OCI-LY3 (cell line): Measurements from ENCODE around the gene GNG13.

Experiments
- H2AFZ ChIP-seq: fragments of 200-600, 300-600 bp; shearing (Covaris generic); 2 replicates; pipeline ENCODE4 v1.6.0; 2014; ENCODE audit warnings: antibody characterized with exemption, low read depth, low read length
- H3K27ac ChIP-seq: fragments of 200-600, 300-600 bp; sonication (generic); 2 replicates; pipeline ENCODE4 v1.5.1; 2014; ENCODE audit warnings: mild to moderate bottlenecking, low read length, moderate library complexity, mixed read lengths
- H3K27me3 ChIP-seq: fragments of 200-600, 300-600 bp; sonication (generic); 2 replicates; pipeline ENCODE4 v1.6.1; 2014; ENCODE audit warnings: low read depth, low read length, mixed read lengths
- H3K36me3 ChIP-seq: fragments of 200-600, 300-600 bp; sonication (generic); replicated peaks from 2 replicates; pipeline ENCODE3; 2014; ENCODE audit warnings: low read depth, low read length, mixed read lengths
- H3K4me1 ChIP-seq: fragments of 300-600, 200-600 bp; sonication (generic); 2 replicates; pipeline ENCODE4 v1.6.1; 2014; ENCODE audit warnings: low read length, mixed read lengths
- H3K4me2 ChIP-seq: fragments of 200-600, 300-600 bp; sonication (generic); 2 replicates; pipeline ENCODE4 v1.6.1; 2014; ENCODE audit warnings: low read length, mixed read lengths
- H3K4me3 ChIP-seq: fragments of 300-600, 200-600 bp; sonication (generic); 2 replicates; pipeline ENCODE4 v1.5.1; 2014; ENCODE audit warnings: antibody characterized with exemption, mild to moderate bottlenecking, low read length, moderate library complexity
- H3K79me2 ChIP-seq: fragments of 300-600, 200-600 bp; shearing (Covaris generic); 2 replicates; pipeline ENCODE4 v1.6.1; 2014; ENCODE audit warnings: mild to moderate bottlenecking, low read length, mixed read lengths
- H3K9ac ChIP-seq: fragments of 300-600, 200-600 bp; shearing (Covaris generic); 2 replicates; pipeline ENCODE4 v1.6.0; 2014; ENCODE audit warnings: mild to moderate bottlenecking, low read length, moderate library complexity
- H3K9me3 ChIP-seq: fragments of 200-600, 300-600 bp; shearing (Covaris generic); 2 replicates; pipeline ENCODE4 v1.6.1; 2014; ENCODE audit warnings: low read length, mixed read lengths; ENCODE audit not compliant: insufficient read depth
- H4K20me1 ChIP-seq: fragments of 200-600, 300-600 bp; sonication (generic); 2 replicates; pipeline ENCODE4 v1.6.1; 2016; ENCODE audit warnings: low read length, mixed read lengths; ENCODE audit not compliant: insufficient read depth
- EZH2phosphoT487 ChIP-seq: fragments of 200-600 bp; shearing (Covaris generic); IDR thresholded peaks from 2 replicates; pipeline ENCODE4 v1.6.1; 2018; ENCODE audit warnings: antibody characterized with exemption, mixed run types, low read depth
- TF ChIP-seq, protein P1 (sequence below): fragments of 200-600, 300-600 bp; sonication (generic); IDR thresholded peaks from 2 replicates; pipeline ENCODE4 v1.5.1; 2014; ENCODE audit warnings: antibody characterized with exemption, low read length, low read depth

GNG13 gene

GRCh38 chr16:847151-847550 is 46.6 kb upstream of the GNG13 start:
- TF ChIP-seq, protein P1, sequence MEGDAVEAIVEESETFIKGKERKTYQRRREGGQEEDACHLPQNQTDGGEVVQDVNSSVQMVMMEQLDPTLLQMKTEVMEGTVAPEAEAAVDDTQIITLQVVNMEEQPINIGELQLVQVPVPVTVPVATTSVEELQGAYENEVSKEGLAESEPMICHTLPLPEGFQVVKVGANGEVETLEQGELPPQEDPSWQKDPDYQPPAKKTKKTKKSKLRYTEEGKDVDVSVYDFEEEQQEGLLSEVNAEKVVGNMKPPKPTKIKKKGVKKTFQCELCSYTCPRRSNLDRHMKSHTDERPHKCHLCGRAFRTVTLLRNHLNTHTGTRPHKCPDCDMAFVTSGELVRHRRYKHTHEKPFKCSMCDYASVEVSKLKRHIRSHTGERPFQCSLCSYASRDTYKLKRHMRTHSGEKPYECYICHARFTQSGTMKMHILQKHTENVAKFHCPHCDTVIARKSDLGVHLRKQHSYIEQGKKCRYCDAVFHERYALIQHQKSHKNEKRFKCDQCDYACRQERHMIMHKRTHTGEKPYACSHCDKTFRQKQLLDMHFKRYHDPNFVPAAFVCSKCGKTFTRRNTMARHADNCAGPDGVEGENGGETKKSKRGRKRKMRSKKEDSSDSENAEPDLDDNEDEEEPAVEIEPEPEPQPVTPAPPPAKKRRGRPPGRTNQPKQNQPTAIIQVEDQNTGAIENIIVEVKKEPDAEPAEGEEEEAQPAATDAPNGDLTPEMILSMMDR: no peak
- no peak for TF ChIP-seq EZH2phosphoT487
- H3K4me1 ChIP-seq: no peaks in the 10 kb centered on the region
- H4K20me1 ChIP-seq: no peaks in the 10 kb centered on the region

GRCh38 chr16:845351-845745 is 44.8 kb upstream of the GNG13 start:
- Histone ChIP-seq H3K36me3 (no peaks in the 10 kb centered on the region), H4K20me1 (no peaks in the 10 kb centered on the region), H3K79me2 (no peaks in the 10 kb centered on the region), H3K4me2 (no peak overlapping the region), H3K9ac (no peak overlapping the region), H3K9me3 (no peaks in the 10 kb centered on the region), H2AFZ (no peak overlapping the region), H3K27ac (no peak overlapping the region), H3K4me1 (no peaks in the 10 kb centered on the region), H3K4me3 (no peak overlapping the region), H3K27me3 (no peaks in the 10 kb centered on the region)
- TF ChIP-seq EZH2phosphoT487: no peak
- TF ChIP-seq, protein P1: no peak

More at GRCh38 chr16:847151-847550, 46.6 kb upstream of the GNG13 start:
- no peaks in the 10 kb centered on the region for H3K27me3 ChIP-seq
- no peak overlapping the region for H2AFZ ChIP-seq
- no peaks in the 10 kb centered on the region for H3K36me3 ChIP-seq
- no peak overlapping the region for H3K9ac ChIP-seq
- no peaks in the 10 kb centered on the region for H3K79me2 ChIP-seq
- H3K4me2 ChIP-seq: no peak overlapping the region
- no peak overlapping the region for H3K27ac ChIP-seq
- H3K4me3 ChIP-seq: no peak overlapping the region
- no peaks in the 10 kb centered on the region for H3K9me3 ChIP-seq

- TF ChIP-seq, protein P1: no peak
- TF ChIP-seq EZH2phosphoT487: no peak
Observed at GRCh38 chr16:844638-845350, 44.3 kb upstream of the GNG13 start.

GRCh38 chr16:843771-844170 is 43.2 kb upstream of the GNG13 start:
- no peak overlapping the region for H3K4me3 ChIP-seq
- TF ChIP-seq EZH2phosphoT487: no peak
- TF ChIP-seq, protein P1: no peak
- H2AFZ ChIP-seq: no peak overlapping the region
- no peaks in the 10 kb centered on the region for H3K79me2 ChIP-seq
- no peaks in the 10 kb centered on the region for H3K9me3 ChIP-seq
- no peaks in the 10 kb centered on the region for H3K36me3 ChIP-seq
- no peak overlapping the region for H3K27ac ChIP-seq
- no peak overlapping the region for H3K9ac ChIP-seq
- no peaks in the 10 kb centered on the region for H3K27me3 ChIP-seq
- H4K20me1 ChIP-seq: no peaks in the 10 kb centered on the region
- H3K4me1 ChIP-seq: no peaks in the 10 kb centered on the region
- no peak overlapping the region for H3K4me2 ChIP-seq

More at GRCh38 chr16:844638-845350, 44.3 kb upstream of the GNG13 start:
- no peaks in the 10 kb centered on the region for H3K4me1 ChIP-seq
- no peak overlapping the region for H3K4me2 ChIP-seq
- no peaks in the 10 kb centered on the region for H3K27me3 ChIP-seq
- H3K36me3 ChIP-seq: no peaks in the 10 kb centered on the region
- H4K20me1 ChIP-seq: no peaks in the 10 kb centered on the region
- no peaks in the 10 kb centered on the region for H3K79me2 ChIP-seq
- H3K9ac ChIP-seq: no peak overlapping the region
- no peaks in the 10 kb centered on the region for H3K9me3 ChIP-seq
- no peak overlapping the region for H3K27ac ChIP-seq
- H2AFZ ChIP-seq: no peak overlapping the region
- no peak overlapping the region for H3K4me3 ChIP-seq
